NCI-H524 treated with DMSO at 0.1 percent for 48 hours (cell line): ENCODE results near the gene COL7A1.

Experiments used
- DNase-seq: peaks from one replicate; lab custom pipeline; 2025; lab: John Stamatoyannopoulos, UW

Gene COL7A1

GRCh38 chr3:48619541-48620524 is 24.7 kb upstream of the COL7A1 start:
- DNase-seq, result no peak

GRCh38 chr3:48617559-48617958 is 22.4 kb upstream of the COL7A1 start:
- DNase-seq, result no peak

GRCh38 chr3:48614044-48614443 is 18.9 kb upstream of the COL7A1 start:
- no peak for DNase-seq

- no peak for DNase-seq
These were observed 17.2 kb upstream of the COL7A1 start for GRCh38 chr3:48612309-48612708.

- DNase-seq, result peak; percentile 59
These were observed 14.2 kb upstream of the COL7A1 start, which contains the start of gene UQCRC1 for GRCh38 chr3:48609088-48610005. TSS of gene UQCRC1 (minus strand) at chr3:48609646. CDS start at chr3:48609620, 26 bp downstream.

- DNase-seq, result no peak
These were observed 12.4 kb upstream of the COL7A1 start for GRCh38 chr3:48607519-48607918.

GRCh38 chr3:48601622-48601994 is 6.5 kb upstream of the COL7A1 start:
- DNase-seq, result no peak

- no peak for DNase-seq
These were observed 5.8 kb upstream of the COL7A1 start for GRCh38 chr3:48600711-48601621.

- DNase-seq, result no peak
These were observed 4.6 kb upstream of the COL7A1 start for GRCh38 chr3:48599509-48600285.

- DNase-seq, result no peak
These were observed 4.0 kb upstream of the COL7A1 start for GRCh38 chr3:48599077-48599501.

- DNase-seq, result no peak
These were observed 3.4 kb upstream of the COL7A1 start for GRCh38 chr3:48598323-48599076.

GRCh38 chr3:48597408-48597800 is 2.3 kb upstream of the COL7A1 start:
- DNase-seq, result no peak

GRCh38 chr3:48596676-48597407 is 1.7 kb upstream of the COL7A1 start:
- DNase-seq, result no peak

GRCh38 chr3:48596157-48596556 is 1.0 kb upstream of the COL7A1 start:
- DNase-seq, result no peak

- no peak for DNase-seq
These were observed 495 bp upstream of the COL7A1 start for GRCh38 chr3:48595526-48596121.

- no peak for DNase-seq
These were observed 596 bp downstream of the COL7A1 start for GRCh38 chr3:48594417-48595049.

- DNase-seq, result no peak
These were observed 1.8 kb downstream of the COL7A1 start for GRCh38 chr3:48593337-48593736.

- no peak for DNase-seq
These were observed 2.5 kb downstream of the COL7A1 start for GRCh38 chr3:48592519-48593087.
